Measurements from ENCODE around the gene IL22RA1. TPM values are rescaled to one million over a fixed set of nuclear protein-coding genes. Genes with fewer than 3 reads are reported as not detected.

IL22RA1 gene
- total and polyA plus RNA-seq, 2 of the 8 experiments (the other 6 are each of a cell fraction or from before 2014, with no cell fraction given) = 0.17 to 0.32 TPM

DNA sequence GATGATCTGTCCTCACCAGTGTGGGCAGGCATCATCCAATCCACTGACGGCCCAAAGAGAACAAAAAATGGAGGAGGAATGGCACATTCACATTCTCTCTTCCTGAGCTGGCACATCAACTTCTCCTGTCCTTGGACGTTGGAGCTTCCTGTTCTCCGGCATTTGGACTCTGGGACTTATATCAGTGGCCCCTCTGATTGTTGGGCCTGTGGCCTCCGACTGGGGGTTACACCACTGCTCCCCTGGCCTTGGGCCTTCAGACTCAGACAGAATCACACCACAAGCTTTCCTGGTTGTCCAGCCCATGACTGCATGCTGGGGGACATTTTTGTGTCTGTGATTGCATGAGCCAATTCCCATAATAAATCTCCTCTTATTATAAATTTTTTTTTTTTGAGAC, 24.1 kb upstream of the IL22RA1 start (continued):
- TF ChIP-seq, protein P1, sequence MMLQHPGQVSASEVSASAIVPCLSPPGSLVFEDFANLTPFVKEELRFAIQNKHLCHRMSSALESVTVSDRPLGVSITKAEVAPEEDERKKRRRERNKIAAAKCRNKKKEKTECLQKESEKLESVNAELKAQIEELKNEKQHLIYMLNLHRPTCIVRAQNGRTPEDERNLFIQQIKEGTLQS (IDR thresholded peaks at IDR 0.05; ENCODE audit: insufficient read depth, low read depth, low read length) = no peak
- TF ChIP-seq CHD1 (IDR thresholded peaks at IDR 0.05; ENCODE audit: low read depth, low read length) = no peak
